Hepatocyte (in vitro differentiated cells): ENCODE measurements around the gene IL24. TPM values are rescaled to one million over a fixed set of nuclear protein-coding genes. Genes with fewer than 3 reads are reported as not detected.

Source experiments
- DNase-seq: peaks from one replicate; pipeline ENCODE4 v3.0.0-alpha.2; 2016; ENCODE audit warnings: low spot score
- H2AFZ ChIP-seq: fragments of 200-600 bp; sonication (generic); 2 replicates; pipeline ENCODE4 v1.6.0; 2016; ENCODE audit warnings: antibody characterized with exemption, mild to moderate bottlenecking
- H3K27ac ChIP-seq: fragments of 200-600 bp; sonication (generic); 2 replicates; pipeline ENCODE4 v1.5.1; 2016; ENCODE audit warnings: mild to moderate bottlenecking
- H3K27me3 ChIP-seq: fragments of 200-600 bp; sonication (generic); 2 replicates; pipeline ENCODE4 v1.6.1; 2016
- H3K36me3 ChIP-seq: fragments of 200-600 bp; sonication (generic); replicated peaks from 2 replicates; pipeline ENCODE4 v1.5.1; 2016; ENCODE audit warnings: low read depth; ENCODE audit not compliant: insufficient read depth
- H3K4me1 ChIP-seq: fragments of 200-600 bp; sonication (generic); 2 replicates; pipeline ENCODE4 v1.5.1; 2016; ENCODE audit warnings: mild to moderate bottlenecking, moderate library complexity; ENCODE audit not compliant: insufficient read depth
- H3K4me2 ChIP-seq: fragments of 200-600 bp; sonication (generic); 2 replicates; pipeline ENCODE4 v1.6.0; 2016
- H3K4me3 ChIP-seq: fragments of 200-600 bp; sonication (generic); 2 replicates; pipeline ENCODE4 v1.5.1; 2016; ENCODE audit warnings: mild to moderate bottlenecking
- H3K79me2 ChIP-seq: fragments of 200-600 bp; sonication (generic); 2 replicates; pipeline ENCODE4 v1.6.0; 2017; ENCODE audit warnings: mild to moderate bottlenecking
- H3K9me2 ChIP-seq: fragments of 200-600 bp; sonication (generic); replicated peaks from 2 replicates; pipeline ENCODE4 v1.6.0; 2017; ENCODE audit warnings: mild to moderate bottlenecking; ENCODE audit not compliant: insufficient read depth
- H3K9me3 ChIP-seq: fragments of 200-600 bp; sonication (generic); 2 replicates; pipeline ENCODE4 v1.5.1; 2016; ENCODE audit warnings: low read depth, mild to moderate bottlenecking
- H4K20me1 ChIP-seq: fragments of 200-600 bp; sonication (generic); 2 replicates; pipeline ENCODE4 v1.6.0; 2016; ENCODE audit warnings: mild to moderate bottlenecking; ENCODE audit not compliant: insufficient read depth, poor library complexity, severe bottlenecking
- CTCF ChIP-seq: fragments of 200-600 bp; sonication (generic); IDR thresholded peaks from 2 replicates; pipeline ENCODE4 v1.5.1; 2016; ENCODE audit warnings: antibody characterized with exemption, mild to moderate bottlenecking; ENCODE audit not compliant: poor library complexity
- EZH2 ChIP-seq: fragments of 200-600 bp; sonication (generic); IDR thresholded peaks from 2 replicates; pipeline ENCODE4 v1.6.1; 2016; ENCODE audit warnings: antibody characterized with exemption, mild to moderate bottlenecking, borderline replicate concordance
- EZH2phosphoT487 ChIP-seq: fragments of 200-600 bp; sonication (generic); IDR thresholded peaks from one replicate; pipeline ENCODE4 v1.6.1; 2018; ENCODE audit warnings: antibody characterized with exemption, mild to moderate bottlenecking, low read depth, moderate library complexity; ENCODE audit not compliant: unreplicated experiment, severe bottlenecking
- WGBS: methylation state at CpG from one replicate; pipeline ENCODE4 v1.1.6; 2016; ENCODE audit warnings: low lambda C conversion rate; ENCODE audit errors: missing lambda C conversion rate; 5-methylcytosine and 5-hydroxymethylcytosine counted together
- polyA plus RNA-seq: library from polyadenylated mRNA; unstranded; fragments of >200 nt; fragmentation: Nextera tagmentation; extraction: Ambion mirVana; gene quantifications from 2 replicates; pipeline ENCODE4 v1.2.1, GENCODE V29; 2016
- total RNA-seq: library from RNA; depleted of rRNA; stranded (reverse); fragments of >200 nt; gene quantifications from 2 replicates; pipeline ENCODE4 v1.2.3, GENCODE V29; 2014

IL24 gene
- total and polyA plus RNA-seq, 2 experiments from 2014 or later: not detected

DNA sequence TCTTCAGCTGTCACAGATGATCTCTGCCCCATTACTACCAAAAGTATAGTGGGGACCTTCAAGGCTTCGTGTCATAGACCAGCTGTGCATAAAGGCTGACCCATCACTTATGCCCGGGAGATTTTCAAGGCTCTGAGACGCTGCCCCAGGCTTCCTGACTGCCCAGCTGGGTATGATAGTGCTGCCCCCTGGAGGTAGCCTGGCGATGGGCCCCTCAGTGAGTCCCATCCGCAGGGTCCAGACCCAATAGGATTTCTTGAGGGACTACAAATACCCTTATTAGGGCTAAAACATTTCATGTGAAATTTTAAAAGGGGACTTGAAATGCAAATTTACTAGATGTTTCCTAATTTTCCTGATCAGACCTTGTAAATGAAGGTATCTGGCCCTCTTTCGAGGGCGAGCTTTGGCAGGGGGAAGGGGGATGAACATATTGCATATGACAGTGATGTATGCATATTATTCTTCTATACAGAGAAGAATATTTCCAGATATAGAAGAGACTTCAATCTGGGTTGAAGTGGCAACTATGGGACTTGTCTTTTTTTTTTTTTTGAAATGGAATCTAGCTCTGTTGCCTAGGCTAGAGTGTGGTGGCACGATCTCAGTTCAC lies 36.2 kb downstream of the IL24 start:
- 77% methylated on average over 8 of the region's 8 CpGs for WGBS
- no peak overlapping the region for H3K27ac ChIP-seq
- no peak for DNase-seq
- no peaks in the 10 kb centered on the region for H3K4me1 ChIP-seq
- H4K20me1 ChIP-seq: no peaks in the 10 kb centered on the region
- no peaks in the 10 kb centered on the region for H3K79me2 ChIP-seq
- no peaks in the 10 kb centered on the region for H3K9me2 ChIP-seq
- H3K4me3 ChIP-seq: no peak overlapping the region
- no peak overlapping the region for H3K4me2 ChIP-seq
- TF ChIP-seq CTCF: peak; percentile 27
- no peak for TF ChIP-seq EZH2phosphoT487
- no peak for TF ChIP-seq EZH2
- no peaks in the 10 kb centered on the region for H3K9me3 ChIP-seq
- H3K36me3 ChIP-seq: no peaks in the 10 kb centered on the region
- H3K27me3 ChIP-seq: no peaks in the 10 kb centered on the region
- H2AFZ ChIP-seq: no peak overlapping the region

GRCh38 chr1:206935491-206936067 lies 38.3 kb downstream of the IL24 start:
- TF ChIP-seq EZH2phosphoT487 (no peak), CTCF (peak; percentile 55), EZH2 (no peak)
- H4K20me1 ChIP-seq: no peaks in the 10 kb centered on the region
- no peak overlapping the region for H3K4me2 ChIP-seq
- no peaks in the 10 kb centered on the region for H3K4me1 ChIP-seq
- DNase-seq: peak; percentile 68
- no peaks in the 10 kb centered on the region for H3K9me3 ChIP-seq
- no peaks in the 10 kb centered on the region for H3K27me3 ChIP-seq
- 60% methylated on average over 18 of the region's 19 CpGs for WGBS
- H3K27ac ChIP-seq: no peak overlapping the region
- no peak overlapping the region for H3K4me3 ChIP-seq
- no peaks in the 10 kb centered on the region for H3K79me2 ChIP-seq
- no peak overlapping the region for H2AFZ ChIP-seq
- no peaks in the 10 kb centered on the region for H3K9me2 ChIP-seq
- H3K36me3 ChIP-seq: no peaks in the 10 kb centered on the region

GRCh38 chr1:206937425-206937824 lies 40.2 kb downstream of the IL24 start:
- TF ChIP-seq EZH2 (no peak), CTCF (no peak), EZH2phosphoT487 (no peak)

More at GRCh38 chr1:206937425-206937824, 40.2 kb downstream of the IL24 start:
- Histone ChIP-seq H3K79me2 (no peaks in the 10 kb centered on the region), H3K27me3 (no peaks in the 10 kb centered on the region), H3K9me3 (no peaks in the 10 kb centered on the region), H3K4me2 (no peak overlapping the region), H3K4me1 (peaks cover 11% of the 10 kb centered on the region), H3K9me2 (no peaks in the 10 kb centered on the region), H3K36me3 (no peaks in the 10 kb centered on the region), H4K20me1 (no peaks in the 10 kb centered on the region), H3K4me3 (no peak overlapping the region), H3K27ac (no peak overlapping the region), H2AFZ (no peak overlapping the region)
- WGBS: 95% methylated on average over 6 of the region's 6 CpGs
- no peak for DNase-seq
